ENCODE results near the gene C18orf63. TPM values are rescaled to one million over a fixed set of nuclear protein-coding genes. Genes with fewer than 3 reads are reported as not detected.

C18orf63 gene
- total and polyA plus RNA-seq, 2 of the 4 experiments (the other 2 are of a cell fraction): not detected

DNA sequence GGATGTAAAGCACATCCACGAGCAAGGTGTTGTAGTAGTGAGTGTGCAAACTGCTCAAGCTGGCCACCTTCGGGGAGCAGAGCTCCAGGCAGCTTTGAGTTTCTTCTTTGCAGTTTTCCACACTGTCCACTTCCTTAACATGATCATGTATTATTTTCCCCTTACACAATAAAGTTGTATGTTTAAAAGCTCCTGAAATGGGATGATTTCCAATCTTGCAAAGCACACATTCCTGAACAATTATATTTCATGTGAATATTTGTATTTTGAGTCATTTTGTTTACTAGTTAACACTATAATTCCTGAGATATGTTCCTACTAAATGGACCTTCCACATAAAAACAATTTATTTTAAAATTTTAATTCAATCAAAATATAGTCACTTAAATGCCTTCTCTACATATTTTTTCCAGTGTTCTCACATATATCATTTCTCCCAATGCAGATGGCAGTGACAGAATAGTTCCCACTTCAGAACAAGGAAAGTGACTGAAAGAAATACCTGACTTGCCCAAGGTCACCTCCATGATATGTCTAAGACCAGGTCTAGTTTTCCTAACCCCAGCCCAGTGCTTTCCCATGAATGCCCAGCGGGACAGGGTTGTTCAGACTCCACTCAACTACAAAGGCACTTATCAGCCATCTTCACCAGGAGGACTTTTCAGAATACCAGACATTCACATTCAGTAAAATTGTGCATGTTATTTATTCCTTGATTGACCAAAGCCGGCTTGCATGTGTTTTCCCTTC is 29.4 kb upstream of the C18orf63 start:
- no peak for TF ChIP-seq SMC3 (IDR thresholded peaks at IDR 0.05; ENCODE audit: low read depth, low read length)
- TF ChIP-seq, protein P1, sequence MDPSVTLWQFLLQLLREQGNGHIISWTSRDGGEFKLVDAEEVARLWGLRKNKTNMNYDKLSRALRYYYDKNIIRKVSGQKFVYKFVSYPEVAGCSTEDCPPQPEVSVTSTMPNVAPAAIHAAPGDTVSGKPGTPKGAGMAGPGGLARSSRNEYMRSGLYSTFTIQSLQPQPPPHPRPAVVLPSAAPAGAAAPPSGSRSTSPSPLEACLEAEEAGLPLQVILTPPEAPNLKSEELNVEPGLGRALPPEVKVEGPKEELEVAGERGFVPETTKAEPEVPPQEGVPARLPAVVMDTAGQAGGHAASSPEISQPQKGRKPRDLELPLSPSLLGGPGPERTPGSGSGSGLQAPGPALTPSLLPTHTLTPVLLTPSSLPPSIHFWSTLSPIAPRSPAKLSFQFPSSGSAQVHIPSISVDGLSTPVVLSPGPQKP (IDR thresholded peaks at IDR 0.05; ENCODE audit: borderline replicate concordance, low read depth, low read length): no peak
- no peak for TF ChIP-seq RAD21 (IDR thresholded peaks at IDR 0.05; ENCODE audit: low read length)
- no peak for TF ChIP-seq FOS (IDR thresholded peaks at IDR 0.05; ENCODE audit: low read depth, low read length)
- ChIA-PET CTCF (no interaction called here), POLR2A (ENCODE audit: unreplicated experiment) (no interaction called here)
- Histone ChIP-seq H3K36me3 (ENCODE audit: control insufficient read depth, insufficient read depth, low read length) (no peaks in the 10 kb centered on the region), H3K18ac (ENCODE audit: low read depth, low read length) (0 out of 2 replicates have a peak overlapping the region, but pooled peaks have one; percentile 34), H2BK20ac (ENCODE audit: low read depth, low read length) (peak overlapping the region; percentile 59), H4K91ac (ENCODE audit: insufficient read depth, low read depth, low read length) (peak overlapping the region; percentile 32; the same call in 1 of the 2 replicates), H4K20me1 (ENCODE audit: insufficient read depth, low read length) (peaks cover 6% of the 10 kb centered on the region; the same call in 1 of the 2 replicates), H3K4me1 (ENCODE audit: control insufficient read depth, insufficient read depth, low read length) (peaks cover 20% of the 10 kb centered on the region), H2AK9ac (replicated peaks; ENCODE audit: low read depth, low read length, poor library complexity) (no peak overlapping the region), H3K9me3 (ENCODE audit: control insufficient read depth, insufficient read depth, low read length) (no peaks in the 10 kb centered on the region), H3K23ac (ENCODE audit: low read depth, low read length) (peak overlapping the region; percentile 46; the same call in 1 of the 2 replicates), H3K56ac (ENCODE audit: extremely low read depth, insufficient read depth, low read length) (no peak overlapping the region), H2AFZ (replicated peaks; ENCODE audit: low read length, poor library complexity) (no peak overlapping the region), H3K4ac (ENCODE audit: low read depth, low read length) (no peak overlapping the region), H2AK5ac (ENCODE audit: low read depth, low read length) (no peak overlapping the region), H3K9ac (ENCODE audit: low read depth, low read length) (no peak overlapping the region), H3K4me2 (ENCODE audit: low read depth, low read length) (no peak overlapping the region; the same call in 1 of the 2 replicates), H2BK120ac (ENCODE audit: low read depth, low read length) (0 out of 2 replicates have a peak overlapping the region, but pooled peaks have one; percentile 50), H4K5ac (ENCODE audit: low read depth, low read length) (no peak overlapping the region), H3K27me3 (ENCODE audit: control insufficient read depth, insufficient read depth, low read length) (no peaks in the 10 kb centered on the region), H3K14ac (replicated peaks; ENCODE audit: low read depth, low read length) (no peak overlapping the region; the same call in 1 of the 2 replicates), H3K79me1 (ENCODE audit: low read depth in 1 of 2, low read length in 2 of 2) (peaks cover 19 to 61% of the 10 kb centered on the region in 2 experiments), H2BK15ac (ENCODE audit: low read depth, low read length) (no peak overlapping the region; the same call in 2 of the 3 replicates), H4K8ac (ENCODE audit: low read depth in 2 of 2, low read length in 2 of 2) (peak overlapping the region; percentile 29 to 47; a peak in 2 of 4 replicates), H3K27ac (ENCODE audit: insufficient read depth, low read length) (no peak overlapping the region), H2BK5ac (ENCODE audit: low read depth, low read length, poor library complexity, severe bottlenecking) (no peak overlapping the region), H3K9me1 (ENCODE audit: insufficient read depth, low read length) (peaks cover 16% of the 10 kb centered on the region), H3K4me3 (ENCODE audit: insufficient read depth, low read depth, low read length) (no peak overlapping the region)
- ATAC-seq (ENCODE audit: low read depth) (peak; percentile 25; the same call in 1 of the 2 replicates), DNase-seq (peak; percentile 19)
- dilution Hi-C loops (cut with HindIII; ENCODE audit: low sequenced_read_pairs, unreplicated experiment): no loop called here
- in situ Hi-C loops (cut with MboI; ENCODE audit: low sequenced_read_pairs): no loop called here
- WGBS, 2 experiments (ENCODE audit: extremely low coverage in 2 of 2, insufficient read length in 1 of 2): 100% methylated on average over 1 of the region's 4 CpGs; no CpG with 5 or more reads in 1 of the 2 experiments
- intact Hi-C loops (cut with micrococcal nuclease): loop anchor here (5.0 kb wide), 1 partner anchor 34 kb away; no protein-coding TSS in a partner anchor
- BruUV-seq (replicated peaks): no TSS peak

Measured in IMR-90 (cell line).